OCI-LY1 (cell line): ENCODE data around the gene OSMR.
A peak's percentile ranks its signal among the peaks of the same experiment; 100 is the strongest.

Source experiments
- H2AFZ ChIP-seq: fragments of 200-600 bp; sonication (generic), shearing (Covaris generic); 2 replicates; pipeline ENCODE4 v1.6.0; 2014; ENCODE audit warnings: antibody characterized with exemption, mild to moderate bottlenecking, low read length
- H3F3A ChIP-seq: fragments of 200-600 bp; sonication (generic), shearing (Covaris generic); 2 replicates; pipeline ENCODE4 v1.6.0; 2014; ENCODE audit warnings: mild to moderate bottlenecking, antibody characterized with exemption, low read length, moderate library complexity; ENCODE audit not compliant: insufficient read depth
- H3K27ac ChIP-seq: fragments of 200-600 bp; sonication (generic); 2 replicates; pipeline ENCODE4 v1.5.1; 2014; ENCODE audit warnings: low read length, mixed run types, mild to moderate bottlenecking, low read depth; ENCODE audit not compliant: poor library complexity, severe bottlenecking
- H3K27me3 ChIP-seq: fragments of 200-600 bp; sonication (generic); 2 replicates; pipeline ENCODE4 v1.6.0; 2014; ENCODE audit warnings: antibody characterized with exemption, mild to moderate bottlenecking, low read length, moderate library complexity; ENCODE audit not compliant: insufficient read depth
- H3K36me3 ChIP-seq: fragments of 200-600 bp; sonication (generic); 2 replicates; pipeline ENCODE4 v1.6.1; 2014; ENCODE audit warnings: mild to moderate bottlenecking, antibody characterized with exemption, low read length, moderate library complexity, mixed read lengths; ENCODE audit not compliant: insufficient read depth
- H3K4me1 ChIP-seq: fragments of 200-600 bp; sonication (generic); 2 replicates; pipeline ENCODE4 v1.5.1; 2014; ENCODE audit warnings: mild to moderate bottlenecking, low read length, moderate library complexity; ENCODE audit not compliant: insufficient read depth, severe bottlenecking
- H3K4me2 ChIP-seq: fragments of 200-600 bp; sonication (generic), shearing (Covaris generic); 2 replicates; pipeline ENCODE4 v1.6.1; 2014; ENCODE audit warnings: low read length
- H3K4me3 ChIP-seq: fragments of 200-600 bp; sonication (generic); 2 replicates; pipeline ENCODE4 v1.5.1; 2014; ENCODE audit warnings: low read length, low read depth, mild to moderate bottlenecking, mixed read lengths; ENCODE audit not compliant: poor library complexity, severe bottlenecking
- H3K79me2 ChIP-seq: fragments of 200-600 bp; shearing (Covaris generic); 2 replicates; pipeline ENCODE4 v1.6.1; 2016; ENCODE audit warnings: mixed run types, low read length, mixed read lengths; ENCODE audit not compliant: insufficient read depth
- H3K9ac ChIP-seq: fragments of 200-600 bp; sonication (generic), shearing (Covaris generic); 2 replicates; pipeline ENCODE4 v1.6.1; 2014; ENCODE audit warnings: mild to moderate bottlenecking, low read length, mixed read lengths
- H3K9me2 ChIP-seq: fragments of 200-600 bp; sonication (generic), shearing (Covaris generic); 2 replicates; pipeline ENCODE4 v1.6.1; 2014; ENCODE audit warnings: low read depth, mild to moderate bottlenecking, low read length, mixed read lengths
- H3K9me3 ChIP-seq: fragments of 200-600 bp; shearing (Covaris generic); 2 replicates; pipeline ENCODE4 v1.6.1; 2014; ENCODE audit warnings: low read length, mixed read lengths
- H4K20me1 ChIP-seq: fragments of 200-600 bp; sonication (generic), shearing (Covaris generic); 2 replicates; pipeline ENCODE4 v1.6.0; 2016; ENCODE audit warnings: mild to moderate bottlenecking, low read length; ENCODE audit not compliant: insufficient read depth
- CTCF ChIP-seq: fragments of 200-600 bp; sonication (generic), shearing (Covaris generic); IDR thresholded peaks from 2 replicates; pipeline ENCODE4 v1.5.1; 2017; ENCODE audit warnings: mild to moderate bottlenecking, antibody characterized with exemption, low read length, moderate library complexity, mixed read lengths
- EZH2 ChIP-seq: fragments of 200-600 bp; sonication (generic), shearing (Covaris generic); IDR thresholded peaks from 2 replicates; pipeline ENCODE4 v1.8.0; 2017; ENCODE audit warnings: borderline replicate concordance, mixed run types, mild to moderate bottlenecking, antibody characterized with exemption, low read length, moderate library complexity, mixed read lengths

Gene OSMR

DNA sequence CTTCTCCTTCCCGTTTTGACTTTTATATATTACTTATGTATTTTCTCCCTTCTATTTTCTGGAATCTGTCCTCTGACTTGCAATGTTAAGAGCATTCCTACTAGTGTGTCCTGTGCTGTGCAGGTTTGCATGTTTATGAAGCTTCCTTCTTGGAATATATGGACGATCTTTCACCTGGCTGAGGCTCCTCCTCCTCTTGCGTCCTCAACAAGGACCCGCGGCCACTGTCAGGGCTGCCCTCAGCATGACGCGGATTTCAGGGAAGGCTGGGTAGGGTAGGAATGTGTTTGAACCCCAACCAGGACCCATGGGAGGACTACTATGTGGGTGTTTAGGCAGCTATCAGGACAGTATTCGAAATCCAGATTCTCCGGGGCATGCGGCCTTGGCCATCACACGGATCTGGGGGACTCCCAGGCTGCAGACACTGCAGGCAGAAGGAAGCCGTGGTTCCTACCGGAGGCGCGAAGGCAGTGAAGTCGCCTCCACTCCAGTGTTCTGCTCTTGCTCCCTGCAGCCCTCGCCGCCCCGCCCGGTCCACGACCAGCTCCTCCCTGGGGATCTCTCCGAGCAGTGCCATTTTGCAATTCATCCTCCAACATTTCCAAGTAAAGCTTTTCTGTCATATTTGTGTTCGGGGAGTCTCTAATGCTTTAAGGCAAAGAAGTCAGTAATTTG, 37.0 kb upstream of the OSMR start:
- Histone ChIP-seq H3K27ac (no peak overlapping the region), H2AFZ (no peak overlapping the region)

GRCh38 chr5:38809388-38810359, 36.1 kb upstream of the OSMR start:
- TF ChIP-seq CTCF (peak; percentile 83), EZH2 (no peak)

More for the DNA sequence above, 37.0 kb upstream of the OSMR start:
- no peak overlapping the region for H3K4me2 ChIP-seq
- H4K20me1 ChIP-seq: no peaks in the 10 kb centered on the region
- TF ChIP-seq CTCF: no peak
- TF ChIP-seq EZH2: no peak
- H3F3A ChIP-seq: no peaks in the 10 kb centered on the region
- no peaks in the 10 kb centered on the region for H3K79me2 ChIP-seq
- no peaks in the 10 kb centered on the region for H3K27me3 ChIP-seq
- no peaks in the 10 kb centered on the region for H3K9me3 ChIP-seq
- no peaks in the 10 kb centered on the region for H3K9me2 ChIP-seq
- no peaks in the 10 kb centered on the region for H3K4me1 ChIP-seq
- no peaks in the 10 kb centered on the region for H3K36me3 ChIP-seq
- H3K9ac ChIP-seq: no peak overlapping the region
- no peak overlapping the region for H3K4me3 ChIP-seq

GRCh38 chr5:38814879-38815278, 30.9 kb upstream of the OSMR start:
- Histone ChIP-seq H3K27me3 (no peaks in the 10 kb centered on the region), H3F3A (no peaks in the 10 kb centered on the region), H2AFZ (no peak overlapping the region), H3K9ac (no peak overlapping the region), H3K4me2 (no peak overlapping the region), H3K36me3 (no peaks in the 10 kb centered on the region), H3K9me2 (no peaks in the 10 kb centered on the region), H4K20me1 (no peaks in the 10 kb centered on the region), H3K4me3 (no peak overlapping the region), H3K27ac (no peak overlapping the region), H3K79me2 (no peaks in the 10 kb centered on the region), H3K4me1 (no peaks in the 10 kb centered on the region), H3K9me3 (no peaks in the 10 kb centered on the region)
- TF ChIP-seq EZH2 (no peak), CTCF (no peak)

More at GRCh38 chr5:38809388-38810359, 36.1 kb upstream of the OSMR start:
- no peak overlapping the region for H2AFZ ChIP-seq
- H3K27me3 ChIP-seq: no peaks in the 10 kb centered on the region
- H3F3A ChIP-seq: no peaks in the 10 kb centered on the region
- H3K79me2 ChIP-seq: no peaks in the 10 kb centered on the region
- H3K9ac ChIP-seq: no peak overlapping the region
- H3K9me3 ChIP-seq: no peaks in the 10 kb centered on the region
- H4K20me1 ChIP-seq: no peaks in the 10 kb centered on the region
- no peaks in the 10 kb centered on the region for H3K36me3 ChIP-seq
- no peak overlapping the region for H3K27ac ChIP-seq
- no peaks in the 10 kb centered on the region for H3K9me2 ChIP-seq
- no peak overlapping the region for H3K4me3 ChIP-seq
- no peak overlapping the region for H3K4me2 ChIP-seq
- H3K4me1 ChIP-seq: no peaks in the 10 kb centered on the region
